Osteoblast (primary cell): ENCODE results near the gene TENT4B. TPM values are rescaled to one million over a fixed set of nuclear protein-coding genes. Genes with fewer than 3 reads are reported as not detected.

Experiments used
- DNase-seq: peaks from one replicate; pipeline ENCODE4 v3.0.0; 2011; ENCODE audit warnings: low spot score, mixed read lengths; ENCODE audit not compliant: insufficient read length; ENCODE audit errors: missing footprints
- H2AFZ ChIP-seq: 2 replicates; pipeline ENCODE4 v1.6.0; 2011; ENCODE audit warnings: mild to moderate bottlenecking, low read length
- H3K27ac ChIP-seq: 2 replicates; pipeline ENCODE4 v1.5.1; 2011; ENCODE audit warnings: mild to moderate bottlenecking, low read depth, low read length, moderate library complexity
- H3K27me3 ChIP-seq: 2 replicates; pipeline ENCODE4 v1.6.0; 2012; ENCODE audit warnings: mild to moderate bottlenecking, control low read depth, inconsistent platforms, low read length, moderate library complexity; ENCODE audit not compliant: insufficient read depth
- H3K36me3 ChIP-seq: 2 replicates; pipeline ENCODE4 v1.5.1; 2011; ENCODE audit warnings: mild to moderate bottlenecking, low read length, control low read depth, moderate library complexity; ENCODE audit not compliant: insufficient read depth
- H3K4me1 ChIP-seq: 2 replicates; pipeline ENCODE4 v1.5.1; 2011; ENCODE audit warnings: mild to moderate bottlenecking, low read length, control low read depth, moderate library complexity; ENCODE audit not compliant: insufficient read depth
- H3K4me2 ChIP-seq: 2 replicates; pipeline ENCODE4 v1.6.0; 2011; ENCODE audit warnings: mild to moderate bottlenecking, low read length; ENCODE audit not compliant: insufficient read depth
- H3K4me3 ChIP-seq: fragments of 200-600 bp; sonication (generic); 3 replicates; pipeline ENCODE4 v1.5.1; 2012; ENCODE audit warnings: mild to moderate bottlenecking, low read length, inconsistent platforms; ENCODE audit not compliant: insufficient read depth
- H3K79me2 ChIP-seq: 2 replicates; pipeline ENCODE4 v1.6.0; 2012; ENCODE audit warnings: mild to moderate bottlenecking, low read length, control low read depth, inconsistent platforms; ENCODE audit not compliant: insufficient read depth
- H3K9me3 ChIP-seq: 2 replicates; pipeline ENCODE4 v1.5.1; 2011; ENCODE audit warnings: low read depth, low read length, control low read depth
- H4K20me1 ChIP-seq: 2 replicates; pipeline ENCODE4 v1.6.0; 2012; ENCODE audit warnings: mild to moderate bottlenecking, low read length, control low read depth; ENCODE audit not compliant: insufficient read depth
- CTCF ChIP-seq: IDR thresholded peaks from 2 replicates; pipeline ENCODE4 v1.5.1; 2011; ENCODE audit warnings: mild to moderate bottlenecking, low read depth, low read length, moderate library complexity; ENCODE audit errors: extremely low read depth
- total RNA-seq: library from RNA; depleted of rRNA; stranded (reverse); fragments of >200 nt; gene quantifications from 2 replicates; pipeline ENCODE4 v1.2.3, GENCODE V29; 2012

TENT4B gene
- total RNA-seq, 1 donor, result 10.1 TPM

GRCh38 chr16:50137268-50137667 lies 15.8 kb upstream of the TENT4B start:
- Histone ChIP-seq H2AFZ (no peak overlapping the region), H3K79me2 (no peaks in the 10 kb centered on the region), H3K4me2 (no peak overlapping the region), H3K36me3 (no peaks in the 10 kb centered on the region), H3K4me1 (no peaks in the 10 kb centered on the region), H3K4me3 (no peak overlapping the region), H3K27ac (no peak overlapping the region), H4K20me1 (no peaks in the 10 kb centered on the region), H3K27me3 (no peaks in the 10 kb centered on the region), H3K9me3 (no peaks in the 10 kb centered on the region)
- TF ChIP-seq CTCF, result no peak
- no peak for DNase-seq

GRCh38 chr16:50139580-50139979 lies 13.5 kb upstream of the TENT4B start:
- Histone ChIP-seq H3K27ac (no peak overlapping the region), H3K36me3 (no peaks in the 10 kb centered on the region), H4K20me1 (no peaks in the 10 kb centered on the region), H3K9me3 (no peaks in the 10 kb centered on the region), H2AFZ (no peak overlapping the region), H3K4me3 (no peak overlapping the region), H3K4me1 (no peaks in the 10 kb centered on the region), H3K79me2 (no peaks in the 10 kb centered on the region), H3K27me3 (no peaks in the 10 kb centered on the region), H3K4me2 (no peak overlapping the region)
- no peak for DNase-seq
- no peak for TF ChIP-seq CTCF

GRCh38 chr16:50144211-50144610 lies 8.9 kb upstream of the TENT4B start:
- Histone ChIP-seq H2AFZ (no peak overlapping the region), H3K27me3 (no peaks in the 10 kb centered on the region), H3K4me2 (no peak overlapping the region), H3K4me3 (no peak overlapping the region), H3K4me1 (no peaks in the 10 kb centered on the region), H3K79me2 (no peaks in the 10 kb centered on the region), H3K9me3 (no peaks in the 10 kb centered on the region), H3K27ac (no peak overlapping the region), H4K20me1 (no peaks in the 10 kb centered on the region), H3K36me3 (no peaks in the 10 kb centered on the region)
- DNase-seq, result no peak
- no peak for TF ChIP-seq CTCF

- TF ChIP-seq CTCF, result no peak
- H3K27ac ChIP-seq, result no peak overlapping the region
- DNase-seq, result peak; percentile 3
- H3K4me2 ChIP-seq, result no peak overlapping the region
- no peak overlapping the region for H2AFZ ChIP-seq
- H4K20me1 ChIP-seq, result no peaks in the 10 kb centered on the region
- H3K27me3 ChIP-seq, result no peaks in the 10 kb centered on the region
- H3K36me3 ChIP-seq, result no peaks in the 10 kb centered on the region
- H3K4me3 ChIP-seq, result no peak overlapping the region
- no peaks in the 10 kb centered on the region for H3K4me1 ChIP-seq
- H3K9me3 ChIP-seq, result no peaks in the 10 kb centered on the region
- H3K79me2 ChIP-seq, result no peaks in the 10 kb centered on the region
Observed at GRCh38 chr16:50146479-50147435, 6.3 kb upstream of the TENT4B start.
